NCI-H128 (cell line): ENCODE measurements around the gene TMC1.

Experiments used
- DNase-seq: peaks from one replicate; lab custom pipeline; 2025; ENCODE audit not compliant: unreplicated experiment; lab: John Stamatoyannopoulos, UW

The TMC1 gene

DNA sequence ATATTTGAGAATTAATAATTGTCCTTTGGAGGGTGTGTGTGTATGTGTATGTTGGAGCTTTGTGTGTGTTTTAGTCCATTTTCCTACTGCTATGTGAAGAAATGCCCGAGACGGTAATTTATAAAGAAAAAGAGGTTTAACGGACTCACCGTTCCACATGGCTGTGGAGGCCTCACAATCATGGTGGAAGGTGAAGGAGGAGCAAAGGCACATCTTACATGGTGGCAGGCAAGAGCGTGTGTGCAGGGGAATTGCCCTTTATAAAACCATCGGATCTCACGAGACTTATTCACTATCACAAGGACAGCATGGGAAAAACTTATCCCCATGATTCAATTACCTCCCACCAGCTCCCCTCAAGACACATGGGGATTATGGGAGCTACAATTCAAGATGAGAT is 44.1 kb downstream of the TMC1 start:
- DNase-seq: no peak

DNA sequence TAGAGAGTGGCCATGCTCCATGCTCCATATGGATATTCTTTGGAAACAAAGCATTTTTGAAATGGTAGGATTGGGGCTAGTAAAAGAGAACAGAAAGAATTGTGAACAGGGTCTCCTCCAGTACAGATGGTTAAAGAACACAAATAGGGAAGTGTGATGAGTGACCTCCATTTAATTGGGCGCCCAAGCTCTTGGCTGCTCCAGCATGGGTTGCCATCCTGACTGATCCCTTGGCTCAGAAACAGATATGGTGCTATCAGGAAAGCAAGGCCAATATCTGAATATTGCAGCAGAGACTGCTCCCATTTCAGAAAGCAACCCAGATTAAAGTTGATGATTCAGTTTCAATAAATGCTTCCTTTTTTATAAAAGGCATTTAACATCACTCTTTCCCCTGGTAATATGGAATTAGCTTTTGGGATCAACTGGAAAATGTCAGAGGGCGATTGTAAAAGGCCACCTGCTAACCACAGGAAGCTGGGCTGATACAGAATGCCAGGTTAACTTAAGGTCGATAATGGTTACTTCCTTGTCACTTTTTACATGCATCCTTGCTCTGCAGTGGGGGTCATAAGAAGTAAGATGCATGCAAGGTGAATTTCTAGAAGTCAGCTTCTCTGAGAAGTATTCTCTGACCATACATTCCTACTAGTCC is 52.9 kb downstream of the TMC1 start:
- no peak for DNase-seq

DNA sequence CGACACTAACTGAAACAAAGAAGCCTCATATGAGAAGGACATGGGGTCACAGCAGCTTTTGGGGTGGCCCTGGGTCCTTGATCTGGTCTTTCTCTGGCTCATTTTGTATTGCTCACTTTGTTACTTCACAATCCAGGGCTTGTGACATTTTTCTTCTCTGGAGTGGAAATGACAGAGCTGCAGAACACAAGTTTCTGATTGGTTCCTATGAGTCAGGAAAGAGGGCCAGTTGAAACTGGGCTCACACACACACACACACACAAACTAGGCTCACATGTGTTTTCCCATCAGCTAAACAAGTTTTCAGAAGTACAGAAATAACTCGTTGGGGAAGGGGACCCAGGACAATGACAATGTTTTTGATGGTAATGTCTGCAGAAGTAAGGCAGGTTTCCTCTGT is 54.3 kb downstream of the TMC1 start:
- no peak for DNase-seq

DNA sequence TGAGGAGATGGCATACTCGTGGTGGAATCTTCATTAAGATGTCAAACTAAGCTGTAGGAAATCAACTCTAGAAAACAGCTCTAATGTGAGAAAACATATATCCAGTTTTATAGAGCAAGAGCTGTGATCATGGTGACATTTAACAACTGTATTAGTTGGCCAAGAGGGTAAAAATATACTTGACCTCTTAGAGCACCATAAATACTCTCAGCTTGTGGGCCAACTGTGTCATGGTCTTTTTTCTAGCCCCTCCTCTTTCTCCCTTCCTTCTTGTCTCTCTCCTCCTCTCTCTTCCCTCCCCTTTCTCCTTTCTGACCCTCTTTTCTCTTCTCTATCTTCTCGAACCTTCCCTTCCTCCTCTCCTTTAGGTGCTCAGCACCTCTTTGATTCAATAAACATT is 54.7 kb downstream of the TMC1 start:
- DNase-seq: no peak

DNA sequence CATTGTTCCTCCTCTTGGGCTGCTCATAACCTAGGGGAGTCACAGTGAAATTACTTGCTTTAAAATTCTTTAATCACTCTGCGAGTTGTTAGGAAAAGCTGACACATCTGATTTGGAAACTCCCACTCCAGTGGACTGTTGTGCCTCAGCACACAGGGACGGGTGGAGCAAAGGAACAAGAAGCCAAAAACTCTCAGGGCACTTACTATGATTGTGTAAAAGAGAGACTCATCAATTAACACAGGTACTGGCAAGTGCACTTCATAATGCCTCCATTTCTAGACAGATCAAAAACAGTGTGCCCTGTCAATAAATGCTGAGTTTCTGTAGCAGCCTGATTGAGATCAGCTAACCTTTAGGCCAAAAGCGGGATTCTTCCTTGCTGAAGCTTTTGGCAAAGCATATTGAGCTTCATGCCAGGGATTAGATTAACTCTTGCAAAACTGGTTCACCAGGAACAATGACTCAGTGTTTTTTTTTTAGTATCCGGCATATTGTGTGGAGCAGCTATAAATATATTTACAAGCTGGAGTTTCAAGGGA is 55.9 kb downstream of the TMC1 start:
- no peak for DNase-seq

DNA sequence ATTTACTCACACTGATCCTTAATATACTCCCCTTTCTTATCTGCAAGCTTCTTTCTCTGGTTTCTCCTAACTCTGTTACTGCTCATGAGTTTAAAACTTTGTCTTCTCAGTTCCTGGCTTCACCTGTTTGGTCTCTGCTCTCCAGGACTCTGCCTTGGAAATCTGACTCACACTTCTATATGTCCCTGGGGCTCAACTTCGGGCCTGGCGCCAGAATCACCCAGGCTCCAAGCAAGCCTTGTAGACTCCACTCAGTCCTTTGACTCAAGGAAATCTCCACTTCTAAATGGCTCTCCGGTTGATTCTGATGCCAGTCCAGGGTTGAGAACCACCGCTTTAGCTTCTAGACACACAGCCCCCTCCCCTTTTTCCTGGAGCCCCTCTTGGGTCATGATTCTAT is 57.8 kb downstream of the TMC1 start:
- DNase-seq: no peak

DNA sequence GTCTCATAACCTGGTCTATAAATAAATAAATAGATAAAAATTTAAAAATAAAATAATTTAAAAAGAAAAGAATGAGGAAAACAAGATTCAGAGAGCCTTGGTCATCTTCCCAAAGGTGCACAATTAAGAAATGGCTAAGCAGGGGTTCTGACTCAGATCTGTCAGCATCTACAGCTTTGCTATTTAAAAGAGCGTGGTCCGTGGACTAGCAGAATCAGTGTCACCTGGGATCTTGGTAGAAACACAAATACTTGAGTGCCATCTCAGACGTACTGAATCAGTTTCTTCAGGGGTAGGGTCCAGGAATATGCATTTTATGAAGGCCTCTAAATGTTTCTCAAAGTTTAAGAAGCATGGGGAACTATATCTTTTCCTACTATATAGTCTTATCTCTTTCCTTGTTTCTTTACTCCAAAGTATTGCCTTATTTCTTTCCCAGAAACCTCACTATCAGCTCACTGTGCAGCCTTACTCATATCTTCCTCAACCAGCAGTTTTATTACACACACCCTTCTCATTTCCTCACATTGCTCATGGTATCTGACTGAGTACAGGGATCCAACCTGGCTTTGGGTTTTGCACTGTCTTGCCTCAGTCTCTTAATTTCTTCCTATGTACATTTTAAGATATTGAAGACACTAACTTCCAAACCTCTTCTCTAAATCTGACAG is 58.6 kb downstream of the TMC1 start:
- no peak for DNase-seq

DNA sequence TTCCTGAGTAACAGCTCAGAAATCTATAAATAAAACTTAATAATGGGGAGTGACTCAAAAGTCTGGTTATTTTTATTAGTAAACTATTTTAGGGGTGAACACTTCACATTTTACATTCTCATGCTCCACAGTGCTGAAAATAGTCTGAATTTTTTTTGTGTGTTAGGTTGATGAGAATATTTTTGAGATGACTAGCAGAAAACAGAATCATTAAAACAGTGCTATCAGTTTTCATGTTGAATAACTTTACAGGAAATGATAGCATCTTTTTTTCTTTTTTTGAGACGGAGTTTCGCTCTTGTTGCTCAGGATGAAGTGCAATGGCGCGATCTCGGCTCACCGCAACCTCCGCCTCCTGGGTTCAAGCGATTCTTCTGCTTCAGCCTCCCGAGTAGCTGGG is 60.3 kb downstream of the TMC1 start:
- no peak for DNase-seq

DNA sequence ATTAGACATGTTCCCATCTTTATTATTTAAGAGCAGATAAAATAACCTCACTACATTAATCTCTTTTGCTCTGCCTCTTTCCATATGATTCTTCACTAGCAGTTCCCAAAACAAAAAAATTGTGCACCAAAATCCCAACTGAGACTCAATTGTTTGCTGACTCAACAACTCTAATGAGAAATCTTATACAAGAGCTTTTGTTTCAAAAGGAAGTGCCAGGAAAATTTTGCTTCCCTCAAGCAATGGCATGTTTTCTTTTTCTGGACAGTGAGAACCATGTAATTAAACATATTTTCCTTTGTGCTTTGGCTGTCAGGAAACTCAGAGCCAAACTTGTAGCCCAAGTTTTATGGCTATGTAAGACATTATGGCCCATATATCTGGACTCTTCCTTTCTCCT is 62.0 kb downstream of the TMC1 start:
- DNase-seq: no peak

DNA sequence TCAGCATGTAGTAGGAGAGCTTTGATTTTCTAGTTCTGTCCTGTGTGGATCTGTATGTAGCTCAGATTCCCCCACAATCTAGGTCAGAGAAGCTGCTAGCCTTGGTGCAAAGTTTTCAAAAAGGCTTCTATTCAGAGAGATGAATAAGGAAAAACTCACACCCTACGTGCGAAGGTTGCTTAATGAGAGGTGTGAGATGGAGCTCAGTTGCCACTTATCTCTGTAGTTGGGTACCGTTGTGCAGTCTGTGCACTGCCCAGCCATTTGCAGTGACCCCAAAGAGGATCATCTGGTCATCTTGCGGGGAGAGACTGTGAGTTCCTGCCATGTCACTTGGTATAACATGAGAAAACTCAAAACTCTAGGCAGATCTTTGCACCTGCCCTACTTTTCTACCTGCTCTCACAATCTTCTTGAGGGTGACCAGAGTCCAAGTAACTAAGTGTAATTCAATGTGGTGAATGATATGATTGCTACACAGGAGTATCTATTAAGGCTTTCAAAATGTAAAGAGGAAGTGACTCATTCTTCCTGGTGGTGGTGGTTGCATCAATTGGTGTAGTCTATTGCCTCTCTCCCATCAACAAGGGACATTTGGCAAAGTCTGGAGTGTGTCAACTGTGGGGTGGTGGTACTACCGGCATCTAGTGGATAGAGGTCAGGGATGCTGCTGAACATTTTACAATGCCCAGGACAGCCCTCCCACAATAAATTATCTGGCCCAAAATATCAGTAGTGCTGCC is 65.2 kb downstream of the TMC1 start:
- DNase-seq: no peak

DNA sequence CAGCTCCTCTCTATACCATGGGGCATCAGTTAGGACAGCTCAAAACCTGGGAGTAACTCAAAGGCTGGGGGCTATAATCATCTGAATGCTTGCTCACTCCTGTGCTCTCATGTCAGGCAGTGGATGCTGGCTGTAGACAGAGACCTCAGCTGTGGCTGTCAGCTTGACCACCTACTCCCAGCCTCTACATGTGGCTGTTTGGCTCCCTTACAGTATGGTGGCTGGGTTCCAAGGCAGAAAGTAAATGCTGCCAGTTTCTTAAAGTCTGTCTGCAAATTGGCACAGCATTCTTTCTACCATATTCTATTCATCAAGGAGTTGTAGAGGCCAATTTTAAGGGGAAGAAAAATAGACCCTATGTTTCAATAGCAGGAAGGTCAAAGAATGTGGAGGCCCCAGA is 66.9 kb downstream of the TMC1 start:
- DNase-seq: no peak

DNA sequence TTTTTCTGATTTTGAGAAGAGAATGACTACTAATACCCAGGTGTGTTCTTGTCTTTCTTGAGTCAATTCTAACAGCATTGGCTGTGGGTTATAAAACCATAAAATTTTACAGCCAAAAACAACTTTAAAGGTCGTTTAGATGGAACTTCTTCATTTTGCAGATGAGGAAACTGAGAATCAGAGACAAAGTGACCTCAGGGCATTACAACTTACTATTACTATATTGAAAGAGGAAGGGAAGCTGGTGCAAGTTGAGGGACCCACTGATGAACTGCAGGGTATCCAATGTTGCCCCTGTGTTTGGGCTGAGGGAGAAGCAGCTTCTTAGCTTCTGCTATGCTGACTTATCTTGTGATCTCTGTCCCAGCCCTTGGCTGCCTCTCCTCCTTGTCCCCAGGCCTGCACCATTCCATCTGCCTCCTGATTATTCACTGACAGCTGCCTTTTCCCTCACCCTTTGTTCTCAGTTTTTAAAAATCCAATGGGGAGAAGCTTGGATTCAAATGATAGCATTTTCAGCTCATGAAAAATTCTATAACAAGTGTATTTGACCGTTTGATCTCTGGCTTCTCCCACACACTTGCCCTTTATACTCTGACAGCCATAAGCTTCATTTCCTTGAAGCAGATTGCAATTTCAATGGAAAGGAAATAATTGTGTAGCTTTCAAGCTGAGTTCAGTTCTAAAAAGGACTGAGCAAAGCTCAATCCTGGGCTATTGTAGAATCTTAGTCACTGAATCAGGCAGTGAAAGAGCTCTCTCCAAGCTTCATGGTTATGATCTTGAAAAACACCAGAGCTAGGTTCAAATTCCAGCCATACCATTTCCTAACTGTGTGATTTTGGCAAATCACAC is 68.5 kb downstream of the TMC1 start:
- no peak for DNase-seq

DNA sequence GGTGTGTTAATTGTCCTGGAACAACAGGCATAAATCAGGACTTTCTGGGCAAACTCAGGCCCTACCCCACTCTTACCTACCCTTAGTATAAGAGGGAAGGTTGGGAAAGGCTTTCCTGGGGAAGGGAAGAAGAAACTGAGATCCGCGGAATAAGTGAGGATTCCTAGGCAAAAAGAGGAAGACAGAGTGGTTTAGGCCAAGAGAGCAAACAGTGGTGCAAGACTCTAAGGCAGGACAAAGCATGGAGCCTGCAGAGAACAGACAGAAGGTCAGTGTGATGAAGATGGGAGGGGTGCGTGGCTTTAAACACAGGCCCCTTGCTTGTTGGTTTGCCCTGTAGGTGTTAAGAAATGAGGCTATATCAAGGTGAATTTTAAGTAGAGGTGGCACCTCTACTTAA is 69.4 kb downstream of the TMC1 start:
- no peak for DNase-seq

DNA sequence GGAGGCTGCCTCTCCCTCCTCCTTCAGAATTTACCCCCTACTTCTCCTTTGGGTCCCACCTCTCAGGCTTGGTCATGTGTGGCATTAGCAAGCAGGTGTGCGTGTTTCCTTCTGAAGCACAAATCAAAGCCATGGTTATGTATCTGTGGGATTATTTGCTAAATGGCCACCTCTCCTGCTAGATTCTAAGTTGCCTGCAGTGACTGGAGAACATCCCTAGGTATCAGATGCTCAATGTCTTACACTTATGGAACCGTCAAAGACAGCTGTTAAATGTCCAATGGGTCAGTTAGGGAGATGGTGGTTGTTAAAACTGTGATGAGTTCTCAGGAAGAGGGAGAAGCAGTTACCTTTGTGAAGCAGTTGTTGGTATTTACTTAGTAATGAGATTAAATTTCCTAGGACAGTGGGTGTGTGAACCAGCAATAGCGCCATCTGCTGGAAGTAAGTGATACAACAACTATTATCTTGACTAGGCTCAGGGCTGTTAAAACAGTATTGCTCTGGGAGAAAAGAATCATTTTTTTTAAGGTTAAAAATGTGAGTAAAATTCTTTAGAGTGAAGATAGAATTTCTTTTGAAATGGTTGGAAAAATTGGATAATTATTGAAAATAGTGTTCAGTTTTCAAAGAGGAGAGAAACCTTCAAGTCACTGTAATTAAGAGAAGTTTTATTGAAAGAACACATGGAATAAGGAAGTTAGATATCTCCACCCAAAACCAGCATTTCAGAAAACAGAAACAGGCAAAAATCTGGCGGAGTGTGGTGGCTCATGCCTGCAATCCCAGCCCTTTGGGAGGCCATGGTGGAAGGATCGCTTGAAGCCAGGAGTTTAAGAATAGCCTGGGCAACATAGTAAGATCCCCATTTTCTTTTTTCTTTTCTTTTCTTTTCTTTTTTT is 71.3 kb downstream of the TMC1 start:
- DNase-seq: peak; percentile 17

DNA sequence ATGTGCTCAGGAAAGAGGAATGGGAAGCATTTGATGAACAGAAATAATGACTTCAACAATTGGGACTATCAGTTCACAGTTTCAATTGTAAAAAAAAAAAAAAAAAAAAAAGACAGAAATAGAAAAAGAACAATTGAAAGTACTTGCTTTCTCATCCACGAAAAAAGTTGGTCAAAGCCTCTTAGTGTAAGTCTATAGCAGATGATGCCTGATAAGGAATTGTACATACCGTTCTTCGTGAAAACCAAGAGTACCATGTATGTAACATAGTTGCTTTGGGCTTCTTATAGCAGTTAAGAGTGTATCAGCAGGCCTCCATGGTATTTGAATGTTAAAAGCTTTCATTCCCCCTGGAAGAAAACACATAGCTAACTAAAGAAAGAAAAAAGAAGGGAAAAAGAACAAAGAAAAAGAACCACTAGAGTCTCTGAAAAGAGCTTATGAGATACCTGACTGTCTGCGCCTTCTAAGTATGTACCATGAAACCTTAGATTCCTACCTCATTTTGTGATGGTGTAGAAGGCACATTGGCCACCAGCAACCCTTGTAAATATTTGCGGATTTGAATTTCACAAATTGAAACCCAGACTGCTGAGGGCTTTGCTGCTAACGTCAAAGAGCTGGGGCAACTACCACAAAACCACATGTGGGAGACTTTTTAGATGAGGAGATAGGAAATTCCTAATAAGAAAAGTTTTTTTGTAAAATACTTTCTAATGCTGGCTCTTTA is 75.2 kb downstream of the TMC1 start:
- DNase-seq: no peak

DNA sequence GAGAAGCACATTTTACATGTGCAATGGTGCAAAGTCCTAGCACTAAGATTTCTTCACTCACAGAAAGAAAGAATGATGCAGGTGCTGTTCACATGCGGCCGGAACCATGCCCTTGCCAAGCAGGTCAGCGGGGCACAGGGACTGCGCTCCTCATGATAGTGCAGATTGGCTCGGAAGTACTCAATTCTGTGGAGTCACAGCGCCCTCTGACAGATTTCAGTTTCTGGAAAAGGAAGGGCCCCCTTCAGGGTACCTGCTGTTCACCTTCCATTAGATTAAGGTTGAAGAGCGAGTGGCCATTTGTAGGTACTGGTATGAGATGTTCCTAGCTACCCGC is 75.7 kb downstream of the TMC1 start:
- no peak for DNase-seq

DNA sequence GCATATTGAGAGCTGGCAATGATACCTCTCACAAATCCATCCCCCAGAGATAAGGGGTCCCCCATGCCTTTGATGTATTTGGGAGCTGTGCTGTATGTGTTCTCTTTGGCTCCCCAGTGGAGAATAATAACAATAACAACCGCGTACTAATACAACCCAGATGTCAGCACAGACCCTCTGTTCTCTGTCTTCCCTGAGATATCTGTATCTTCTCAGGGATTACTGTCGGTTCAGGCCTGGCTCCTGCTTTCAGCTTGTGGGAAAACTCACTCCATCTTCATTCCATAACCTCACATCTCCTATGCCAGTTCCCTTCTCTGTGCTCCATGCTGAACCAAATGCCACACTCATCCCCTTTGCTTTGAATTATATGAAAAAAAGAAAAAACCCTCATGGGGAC is 76.2 kb downstream of the TMC1 start:
- no peak for DNase-seq

DNA sequence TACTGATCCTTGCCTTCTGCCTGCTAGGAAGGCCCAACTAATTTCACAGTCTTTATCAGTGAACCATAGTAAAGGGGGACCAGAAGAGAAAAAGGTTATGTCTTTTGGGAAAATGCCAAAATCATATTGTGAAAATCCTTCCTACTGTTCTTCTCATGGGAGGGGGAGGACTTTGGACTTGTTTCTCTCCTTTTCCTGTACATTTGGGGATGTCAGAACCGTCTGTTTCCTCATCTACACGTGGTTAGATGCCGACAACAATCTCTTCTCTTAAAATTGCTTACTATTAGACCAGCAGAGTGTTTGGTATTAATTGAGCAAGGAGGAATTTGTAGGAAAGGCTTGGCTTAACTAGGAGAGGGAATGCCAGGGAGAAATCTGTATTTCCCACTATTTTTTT is 77.2 kb downstream of the TMC1 start:
- DNase-seq: no peak

DNA sequence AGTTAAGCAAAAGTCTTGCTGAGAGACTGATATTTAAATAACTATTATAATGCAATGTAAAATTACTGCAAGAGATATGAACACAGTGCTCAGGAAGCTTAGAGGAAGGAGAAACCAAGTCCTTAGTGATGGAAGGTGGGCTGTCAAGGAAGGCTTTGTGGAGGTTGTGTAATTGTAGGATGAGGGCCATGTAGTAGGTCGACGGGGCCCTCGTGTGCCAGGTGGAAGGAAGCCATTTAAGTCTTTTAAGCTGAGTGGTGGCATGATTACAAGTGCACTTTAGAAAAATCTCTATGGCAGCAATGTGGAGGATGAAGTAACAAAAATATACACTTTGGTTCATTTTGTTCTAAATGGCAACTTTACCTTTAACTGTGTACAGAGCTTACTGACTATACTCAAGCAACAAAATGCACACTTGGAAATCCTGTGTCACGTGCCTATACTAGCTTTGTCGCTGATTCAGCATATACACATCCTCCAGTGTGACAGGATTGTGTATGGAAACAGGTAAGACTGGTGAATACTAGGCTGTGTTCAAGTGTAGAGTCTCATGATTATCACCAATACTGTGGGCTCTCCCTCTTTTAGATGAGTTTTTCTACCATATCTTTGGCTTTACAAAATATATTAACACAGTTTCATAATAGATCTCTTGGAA is 78.6 kb downstream of the TMC1 start:
- no peak for DNase-seq
